Peyer's patch (tissue), 4 donors: Measurements from ENCODE around the gene TBX10.

Source experiments
- POLR2A ChIP-seq, 2 donors: fragments of 450-650 bp; IDR thresholded peaks; one replicate each; pipeline ENCODE4 v1.5.1; 2017; ENCODE audit warnings: antibody characterized with exemption in 2 of 2, mild to moderate bottlenecking in 2 of 2, moderate library complexity in 2 of 2
- TF ChIP-seq, protein P1 (sequence below), 6 experiments: fragments of 450-650 bp in 4 of 6; fragments of 200-600 bp in 2 of 6; sonication (generic) in 1 of 6; IDR thresholded peaks; one replicate each; pipeline ENCODE4 v1.5.1; 2017 to 2019; ENCODE audit warnings: antibody characterized with exemption in 6 of 6, mild to moderate bottlenecking in 3 of 6, moderate library complexity in 1 of 6

DNA sequence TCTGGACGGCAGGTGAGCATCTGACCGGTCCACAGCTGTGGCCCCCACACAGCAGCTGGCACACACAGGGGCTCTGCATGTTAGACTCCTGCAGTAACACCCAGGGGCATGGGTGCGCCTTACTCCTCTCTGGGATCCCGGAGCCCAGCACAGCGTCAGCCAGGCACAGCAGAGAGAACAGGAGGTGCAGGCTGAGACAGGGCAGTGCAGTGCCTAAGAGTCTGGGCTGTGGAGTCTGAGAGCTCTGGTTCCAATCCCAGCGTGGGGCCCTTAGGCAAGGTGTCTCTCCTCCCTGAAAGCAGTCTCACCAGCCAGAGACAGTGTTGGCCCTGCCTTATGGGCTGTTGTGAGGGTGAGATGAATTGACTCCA is 12.1 kb downstream of the TBX10 start:
- TF ChIP-seq, protein P1, sequence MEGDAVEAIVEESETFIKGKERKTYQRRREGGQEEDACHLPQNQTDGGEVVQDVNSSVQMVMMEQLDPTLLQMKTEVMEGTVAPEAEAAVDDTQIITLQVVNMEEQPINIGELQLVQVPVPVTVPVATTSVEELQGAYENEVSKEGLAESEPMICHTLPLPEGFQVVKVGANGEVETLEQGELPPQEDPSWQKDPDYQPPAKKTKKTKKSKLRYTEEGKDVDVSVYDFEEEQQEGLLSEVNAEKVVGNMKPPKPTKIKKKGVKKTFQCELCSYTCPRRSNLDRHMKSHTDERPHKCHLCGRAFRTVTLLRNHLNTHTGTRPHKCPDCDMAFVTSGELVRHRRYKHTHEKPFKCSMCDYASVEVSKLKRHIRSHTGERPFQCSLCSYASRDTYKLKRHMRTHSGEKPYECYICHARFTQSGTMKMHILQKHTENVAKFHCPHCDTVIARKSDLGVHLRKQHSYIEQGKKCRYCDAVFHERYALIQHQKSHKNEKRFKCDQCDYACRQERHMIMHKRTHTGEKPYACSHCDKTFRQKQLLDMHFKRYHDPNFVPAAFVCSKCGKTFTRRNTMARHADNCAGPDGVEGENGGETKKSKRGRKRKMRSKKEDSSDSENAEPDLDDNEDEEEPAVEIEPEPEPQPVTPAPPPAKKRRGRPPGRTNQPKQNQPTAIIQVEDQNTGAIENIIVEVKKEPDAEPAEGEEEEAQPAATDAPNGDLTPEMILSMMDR (IDR thresholded peaks at IDR 0.05), result no peak
- no peak for TF ChIP-seq POLR2A (IDR thresholded peaks at IDR 0.05)
